Measurements from ENCODE around the gene NUMBL.

DNA sequence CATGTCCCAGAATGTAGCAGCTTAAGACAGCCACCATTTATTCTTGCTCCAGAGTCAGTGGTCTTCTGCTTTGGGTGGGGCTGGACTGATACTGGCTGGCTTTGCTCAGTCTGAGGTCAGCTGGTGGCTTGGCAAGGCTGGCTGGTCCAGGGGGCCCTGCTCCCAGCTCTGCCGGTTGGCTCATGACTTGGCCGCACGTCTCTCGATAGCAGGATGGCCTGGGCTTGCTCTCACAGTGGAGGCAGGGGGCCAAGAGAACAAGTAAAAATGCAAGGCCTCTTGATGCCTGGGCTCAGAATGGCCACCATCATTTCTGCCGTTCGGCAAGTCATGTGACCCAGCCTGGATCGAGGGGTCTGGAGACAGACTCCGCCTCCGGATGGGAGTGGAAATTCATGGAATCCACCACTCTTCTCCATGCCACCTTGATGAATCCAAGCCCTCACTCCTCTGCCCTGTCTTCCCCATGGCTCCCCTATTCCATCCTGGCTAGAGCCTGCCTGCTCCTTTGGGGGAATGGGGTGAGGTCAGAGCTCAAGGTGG, 46.7 kb upstream of the NUMBL start:
- no peak for TF ChIP-seq POLR2A (conservative IDR thresholded peaks at IDR 0.05)
- no peak for TF ChIP-seq CTCF (IDR thresholded peaks at IDR 0.05 in 2 of 3, conservative IDR thresholded peaks at IDR 0.05 in 1 of 3; ENCODE audit: insufficient read depth in 2 of 3, low read depth in 1 of 3, low read length in 3 of 3)
- TF ChIP-seq, protein P1, sequence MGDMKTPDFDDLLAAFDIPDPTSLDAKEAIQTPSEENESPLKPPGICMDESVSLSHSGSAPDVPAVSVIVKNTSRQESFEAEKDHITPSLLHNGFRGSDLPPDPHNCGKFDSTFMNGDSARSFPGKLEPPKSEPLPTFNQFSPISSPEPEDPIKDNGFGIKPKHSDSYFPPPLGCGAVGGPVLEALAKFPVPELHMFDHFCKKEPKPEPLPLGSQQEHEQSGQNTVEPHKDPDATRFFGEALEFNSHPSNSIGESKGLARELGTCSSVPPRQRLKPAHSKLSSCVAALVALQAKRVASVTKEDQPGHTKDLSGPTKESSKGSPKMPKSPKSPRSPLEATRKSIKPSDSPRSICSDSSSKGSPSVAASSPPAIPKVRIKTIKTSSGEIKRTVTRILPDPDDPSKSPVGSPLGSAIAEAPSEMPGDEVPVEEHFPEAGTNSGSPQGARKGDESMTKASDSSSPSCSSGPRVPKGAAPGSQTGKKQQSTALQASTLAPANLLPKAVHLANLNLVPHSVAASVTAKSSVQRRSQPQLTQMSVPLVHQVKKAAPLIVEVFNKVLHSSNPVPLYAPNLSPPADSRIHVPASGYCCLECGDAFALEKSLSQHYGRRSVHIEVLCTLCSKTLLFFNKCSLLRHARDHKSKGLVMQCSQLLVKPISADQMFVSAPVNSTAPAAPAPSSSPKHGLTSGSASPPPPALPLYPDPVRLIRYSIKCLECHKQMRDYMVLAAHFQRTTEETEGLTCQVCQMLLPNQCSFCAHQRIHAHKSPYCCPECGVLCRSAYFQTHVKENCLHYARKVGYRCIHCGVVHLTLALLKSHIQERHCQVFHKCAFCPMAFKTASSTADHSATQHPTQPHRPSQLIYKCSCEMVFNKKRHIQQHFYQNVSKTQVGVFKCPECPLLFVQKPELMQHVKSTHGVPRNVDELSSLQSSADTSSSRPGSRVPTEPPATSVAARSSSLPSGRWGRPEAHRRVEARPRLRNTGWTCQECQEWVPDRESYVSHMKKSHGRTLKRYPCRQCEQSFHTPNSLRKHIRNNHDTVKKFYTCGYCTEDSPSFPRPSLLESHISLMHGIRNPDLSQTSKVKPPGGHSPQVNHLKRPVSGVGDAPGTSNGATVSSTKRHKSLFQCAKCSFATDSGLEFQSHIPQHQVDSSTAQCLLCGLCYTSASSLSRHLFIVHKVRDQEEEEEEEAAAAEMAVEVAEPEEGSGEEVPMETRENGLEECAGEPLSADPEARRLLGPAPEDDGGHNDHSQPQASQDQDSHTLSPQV (IDR thresholded peaks at IDR 0.05) = no peak
- no peak for TF ChIP-seq ZFP36 (IDR thresholded peaks at IDR 0.05; ENCODE audit: low read depth, low read length, partially characterized antibody)
- TF ChIP-seq MTA3 (IDR thresholded peaks at IDR 0.05; ENCODE audit: borderline replicate concordance) = no peak
- TF ChIP-seq, protein P2, sequence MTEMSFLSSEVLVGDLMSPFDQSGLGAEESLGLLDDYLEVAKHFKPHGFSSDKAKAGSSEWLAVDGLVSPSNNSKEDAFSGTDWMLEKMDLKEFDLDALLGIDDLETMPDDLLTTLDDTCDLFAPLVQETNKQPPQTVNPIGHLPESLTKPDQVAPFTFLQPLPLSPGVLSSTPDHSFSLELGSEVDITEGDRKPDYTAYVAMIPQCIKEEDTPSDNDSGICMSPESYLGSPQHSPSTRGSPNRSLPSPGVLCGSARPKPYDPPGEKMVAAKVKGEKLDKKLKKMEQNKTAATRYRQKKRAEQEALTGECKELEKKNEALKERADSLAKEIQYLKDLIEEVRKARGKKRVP (CRISPR knock-in tag; IDR thresholded peaks at IDR 0.05) = no peak
- TF ChIP-seq ELF2 (CRISPR knock-in tag; IDR thresholded peaks at IDR 0.05) = no peak
- TF ChIP-seq SIRT6 (IDR thresholded peaks at IDR 0.05; ENCODE audit: low read depth, low read length) = no peak
- no peak for TF ChIP-seq MYC (IDR thresholded peaks at IDR 0.05; ENCODE audit: low read depth, low read length)
- TF ChIP-seq MYC (CRISPR knock-in tag; IDR thresholded peaks at IDR 0.05; ENCODE audit: borderline replicate concordance, low read depth) = no peak

All from K562 (cell line).